Adrenal gland (tissue), 5 donors: ENCODE data around the gene SYT14.

ENCODE experiments used
- CTCF ChIP-seq, 6 experiments: fragments of 450-650 bp in 4 of 6; fragments of 200-600 bp in 2 of 6; sonication (generic) in 1 of 6; IDR thresholded peaks; 1 replicate in 5 of 6; 2 replicates in 1 of 6; pipeline versions ENCODE4 v1.5.1 to v1.8.0; 2016 to 2021; ENCODE audit warnings: antibody characterized with exemption in 6 of 6, mild to moderate bottlenecking in 2 of 6, moderate library complexity in 1 of 6
- POLR2A ChIP-seq, 2 donors: fragments of 450-650 bp; IDR thresholded peaks; one replicate each; pipeline ENCODE4 v1.6.1; 2017; ENCODE audit warnings: antibody characterized with exemption in 2 of 2, mild to moderate bottlenecking in 2 of 2, moderate library complexity in 1 of 2
- donor health status: DM: no; HTN: no; CAD: no.

- no peak for TF ChIP-seq CTCF (IDR thresholded peaks at IDR 0.05)
- no peak for TF ChIP-seq POLR2A (IDR thresholded peaks at IDR 0.05)
These were observed 262.2 kb downstream of the SYT14 start for GRCh38 chr1:210200124-210200736.
